IMR-90 (cell line): ENCODE measurements around the gene PCK1. TPM values are rescaled to one million over a fixed set of nuclear protein-coding genes. Genes with fewer than 3 reads are reported as not detected.

ENCODE experiments used
- ATAC-seq: fragments of 200-7000 bp; cut with Tn5 transposase; 2 replicates; pipeline ENCODE4 v1.9.1; 2020; ENCODE audit warnings: low read depth, mild to moderate bottlenecking, moderate library complexity
- BruUV-seq: library from RNA; stranded (reverse); fragments of 400-500 nt; replicated peaks from 2 replicates; lab custom pipeline; 2021; lab: Mats Ljungman, UMichigan
- CTCF ChIA-PET: fragments of 300-600 bp; formaldehyde crosslinking; extraction: SDS; loops from one replicate; lab custom pipeline; 2021; ENCODE audit warnings: antibody characterized with exemption; lab: Yijun Ruan, JAX
- POLR2A ChIA-PET: fragments of 300-600 bp; sonication (Branson Sonifier 250); formaldehyde crosslinking; loops from one replicate; lab custom pipeline; 2022; ENCODE audit warnings: antibody characterized with exemption; ENCODE audit not compliant: unreplicated experiment; lab: Charles Lee
- DNase-seq: peaks from one replicate; pipeline ENCODE4 v3.0.0; 2013
- H2AFZ ChIP-seq: replicated peaks from 2 replicates; pipeline ENCODE3; 2013; ENCODE audit warnings: low read length, mild to moderate bottlenecking; ENCODE audit not compliant: poor library complexity
- H2AK5ac ChIP-seq: 2 replicates; pipeline ENCODE4 v1.6.1; 2013; ENCODE audit warnings: low read depth, low read length, inconsistent platforms
- H2AK9ac ChIP-seq: replicated peaks from 2 replicates; pipeline ENCODE3; 2013; ENCODE audit warnings: mild to moderate bottlenecking, low read depth, low read length, moderate library complexity; ENCODE audit not compliant: poor library complexity
- H2BK120ac ChIP-seq: 2 replicates; pipeline ENCODE4 v1.6.1; 2013; ENCODE audit warnings: low read depth, low read length, inconsistent platforms
- H2BK15ac ChIP-seq: 3 replicates; pipeline ENCODE4 v1.6.1; 2013; ENCODE audit warnings: low read depth, low read length, inconsistent platforms
- H2BK20ac ChIP-seq: 2 replicates; pipeline ENCODE4 v1.6.1; 2013; ENCODE audit warnings: low read depth, mild to moderate bottlenecking, inconsistent platforms, low read length, moderate library complexity
- H2BK5ac ChIP-seq: 2 replicates; pipeline ENCODE4 v1.6.1; 2013; ENCODE audit warnings: mild to moderate bottlenecking, low read depth, low read length, inconsistent platforms; ENCODE audit not compliant: poor library complexity, severe bottlenecking
- H3K14ac ChIP-seq: replicated peaks from 2 replicates; pipeline ENCODE4 v1.6.1; 2013; ENCODE audit warnings: low read depth, low read length, inconsistent platforms
- H3K18ac ChIP-seq: 2 replicates; pipeline ENCODE4 v1.6.1; 2013; ENCODE audit warnings: low read depth, low read length, control low read depth
- H3K23ac ChIP-seq: 2 replicates; pipeline ENCODE4 v1.6.1; 2013; ENCODE audit warnings: low read depth, low read length, inconsistent platforms
- H3K27ac ChIP-seq: 2 replicates; pipeline ENCODE4 v1.5.1; 2013; ENCODE audit warnings: mild to moderate bottlenecking, control low read depth, low read length; ENCODE audit not compliant: insufficient read depth
- H3K27me3 ChIP-seq: 2 replicates; pipeline ENCODE4 v1.6.1; 2013; ENCODE audit warnings: low read length; ENCODE audit not compliant: control insufficient read depth, insufficient read depth
- H3K36me3 ChIP-seq: 2 replicates; pipeline ENCODE4 v1.6.1; 2013; ENCODE audit warnings: low read length, mixed read lengths; ENCODE audit not compliant: control insufficient read depth, insufficient read depth
- H3K4ac ChIP-seq: 2 replicates; pipeline ENCODE4 v1.6.1; 2013; ENCODE audit warnings: low read depth, low read length, inconsistent platforms
- H3K4me1 ChIP-seq: 2 replicates; pipeline ENCODE4 v1.6.1; 2013; ENCODE audit warnings: low read length, mixed read lengths; ENCODE audit not compliant: control insufficient read depth, insufficient read depth
- H3K4me2 ChIP-seq: 2 replicates; pipeline ENCODE4 v1.6.1; 2013; ENCODE audit warnings: low read depth, mild to moderate bottlenecking, control low read depth, low read length, moderate library complexity
- H3K4me3 ChIP-seq: 2 replicates; pipeline ENCODE4 v1.5.1; 2013; ENCODE audit warnings: low read depth, mild to moderate bottlenecking, control low read depth, low read length, moderate library complexity; ENCODE audit not compliant: insufficient read depth
- H3K56ac ChIP-seq: 2 replicates; pipeline ENCODE4 v1.6.1; 2013; ENCODE audit warnings: low read length, inconsistent platforms; ENCODE audit not compliant: insufficient read depth; ENCODE audit errors: extremely low read depth
- H3K79me1 ChIP-seq, 2 experiments: 2 replicates each; pipeline ENCODE4 v1.6.1; 2013; ENCODE audit warnings: low read length in 2 of 2, inconsistent platforms in 1 of 2, low read depth in 1 of 2
- H3K9ac ChIP-seq: 2 replicates; pipeline ENCODE4 v1.6.1; 2013; ENCODE audit warnings: low read depth, low read length, control low read depth
- H3K9me1 ChIP-seq: 2 replicates; pipeline ENCODE4 v1.6.1; 2013; ENCODE audit warnings: low read length, inconsistent platforms; ENCODE audit not compliant: insufficient read depth
- H3K9me3 ChIP-seq: 2 replicates; pipeline ENCODE4 v1.6.1; 2013; ENCODE audit warnings: low read length; ENCODE audit not compliant: control insufficient read depth, insufficient read depth
- H4K20me1 ChIP-seq: 2 replicates; pipeline ENCODE4 v1.6.1; 2013; ENCODE audit warnings: low read length, inconsistent platforms; ENCODE audit not compliant: insufficient read depth
- H4K5ac ChIP-seq: 2 replicates; pipeline ENCODE4 v1.6.1; 2013; ENCODE audit warnings: mild to moderate bottlenecking, low read depth, low read length, control low read depth
- H4K8ac ChIP-seq, 2 experiments: 2 replicates each; pipeline ENCODE4 v1.6.1; 2013; ENCODE audit warnings: low read depth in 2 of 2, low read length in 2 of 2, control low read depth in 1 of 2, inconsistent platforms in 1 of 2
- H4K91ac ChIP-seq: 2 replicates; pipeline ENCODE4 v1.6.1; 2013; ENCODE audit warnings: low read depth, low read length, inconsistent platforms; ENCODE audit not compliant: insufficient read depth
- MAZ ChIP-seq: IDR thresholded peaks from 2 replicates; pipeline ENCODE4 v1.6.1; 2012; ENCODE audit warnings: low read depth, mild to moderate bottlenecking, low read length, improper control_type of control experiment, moderate library complexity, borderline replicate concordance
- RCOR1 ChIP-seq: IDR thresholded peaks from 2 replicates; pipeline ENCODE4 v1.6.1; 2012; ENCODE audit warnings: mild to moderate bottlenecking, low read length, improper control_type of control experiment; ENCODE audit not compliant: insufficient replicate concordance
- SMC3 ChIP-seq: fragments of 150-350 bp; IDR thresholded peaks from 2 replicates; pipeline ENCODE4 v1.6.1; 2016; ENCODE audit warnings: low read depth, mild to moderate bottlenecking, antibody characterized with exemption, low read length, moderate library complexity
- WGBS, 2 experiments: methylation state at CpG; one replicate each; pipeline versions ENCODE4 v1.1.5 to v1.1.7; 2013; ENCODE audit warnings: missing lambda C conversion rate in 2 of 2; ENCODE audit not compliant: insufficient read length in 1 of 2; ENCODE audit errors: extremely low coverage in 2 of 2; 5-methylcytosine and 5-hydroxymethylcytosine counted together
- dilution Hi-C: fragments of 300-500 bp; cut with HindIII; formaldehyde crosslinking; loops from one replicate; pipeline ENCODE4 v1.14.3; 2018; ENCODE audit warnings: low sequenced_read_pairs; ENCODE audit not compliant: unreplicated experiment
- in situ Hi-C: fragments of 300-500 bp; cut with MboI; formaldehyde crosslinking; loops from 3 replicates; pipeline ENCODE4 v1.14.3; 2019; ENCODE audit warnings: low sequenced_read_pairs, inconsistent platforms, mixed read lengths
- intact Hi-C: fragments of 100-400 bp; cut with micrococcal nuclease; formaldehyde crosslinking; loops from 2 replicates; pipeline ENCODE4 v1.10.0; 2022
- polyA plus RNA-seq, 3 experiments: library from polyadenylated mRNA; depleted of rRNA; stranded (reverse); fragments of >200 nt; gene quantifications; 2 replicates each; pipeline ENCODE4 v1.2.3, GENCODE V29; 2012; ENCODE audit warnings: low replicate concordance in 1 of 3
- total RNA-seq: library from RNA; depleted of rRNA; stranded (reverse); fragments of >200 nt; gene quantifications from 2 replicates; pipeline ENCODE4 v1.2.3, GENCODE V29; 2012

PCK1 gene
- total and polyA plus RNA-seq, 2 of the 4 experiments (the other 2 are of a cell fraction) = not detected

DNA sequence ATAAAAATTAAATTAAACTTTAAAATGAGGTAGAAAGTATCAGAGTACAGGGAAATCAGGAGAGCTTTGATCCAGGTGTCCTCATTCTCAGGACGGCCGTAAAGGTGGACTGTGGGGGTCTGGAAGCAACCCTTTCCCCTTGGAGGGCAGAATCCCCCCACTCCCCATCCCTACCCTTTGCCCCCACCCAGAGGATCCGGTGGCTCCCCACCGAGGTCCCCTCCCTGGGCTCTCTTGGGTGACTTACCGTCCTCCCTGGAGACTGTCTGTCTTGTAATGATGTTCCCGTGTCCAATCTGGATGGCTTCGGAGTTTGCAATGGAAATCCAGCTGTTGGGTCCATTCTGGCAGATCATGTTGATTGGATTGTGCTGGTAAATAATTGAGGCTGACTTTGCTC is 52.0 kb downstream of the PCK1 start:
- Histone ChIP-seq H3K9ac (no peak overlapping the region), H3K36me3 (no peaks in the 10 kb centered on the region), H3K27ac (no peak overlapping the region), H2AK5ac (no peak overlapping the region), H4K20me1 (no peaks in the 10 kb centered on the region), H2AFZ (no peak overlapping the region), H2BK120ac (no peak overlapping the region), H3K4me3 (no peak overlapping the region), H4K5ac (no peak overlapping the region), H2BK15ac (no peak overlapping the region), H2BK5ac (no peak overlapping the region), H3K9me1 (no peaks in the 10 kb centered on the region), H2AK9ac (no peak overlapping the region), H3K14ac (no peak overlapping the region), H3K4ac (no peak overlapping the region), H3K4me2 (no peak overlapping the region), H3K56ac (no peak overlapping the region), H4K91ac (no peak overlapping the region), H3K18ac (no peak overlapping the region), H3K27me3 (peaks cover 9% of the 10 kb centered on the region; the same call in 1 of the 2 replicates), H3K9me3 (no peaks in the 10 kb centered on the region), H3K79me1 (no peaks in the 10 kb centered on the region), H2BK20ac (no peak overlapping the region), H4K8ac (no peak overlapping the region), H3K4me1 (no peaks in the 10 kb centered on the region), H3K23ac (no peak overlapping the region)
- ATAC-seq (no peak), DNase-seq (no peak)
- intact Hi-C loops = no loop called here
- TF ChIP-seq MAZ (no peak), SMC3 (no peak), RCOR1 (no peak)
- BruUV-seq = no TSS peak
- dilution Hi-C loops = no loop called here
- ChIA-PET POLR2A (no interaction called here), CTCF (no interaction called here)
- in situ Hi-C loops = no loop called here
- no CpG with 5 or more reads among the region's 7 CpGs for WGBS, 2 experiments
